GM12872 (cell line): Measurements from ENCODE around the gene GOLGA6L10.

Source experiments
- CTCF ChIP-seq: IDR thresholded peaks from 3 replicates; pipeline ENCODE4 v1.5.1; 2011; ENCODE audit warnings: low read depth, mild to moderate bottlenecking, low read length, moderate library complexity; ENCODE audit not compliant: insufficient read depth

GOLGA6L10 gene

GRCh38 chr15:82317091-82317489, 32.2 kb downstream of the GOLGA6L10 start:
- TF ChIP-seq CTCF: no peak

- TF ChIP-seq CTCF: no peak
These were observed 33.6 kb downstream of the GOLGA6L10 start for GRCh38 chr15:82315519-82316246.

- no peak for TF ChIP-seq CTCF
These were observed 34.3 kb downstream of the GOLGA6L10 start for GRCh38 chr15:82314769-82315518.

- no peak for TF ChIP-seq CTCF
These were observed 35.8 kb downstream of the GOLGA6L10 start for GRCh38 chr15:82313446-82313845.

- TF ChIP-seq CTCF: no peak
These were observed 36.5 kb downstream of the GOLGA6L10 start for GRCh38 chr15:82312586-82313349.

- TF ChIP-seq CTCF: no peak
These were observed 39.5 kb downstream of the GOLGA6L10 start for GRCh38 chr15:82309802-82310201.

- no peak for TF ChIP-seq CTCF
These were observed 41.6 kb downstream of the GOLGA6L10 start for GRCh38 chr15:82307714-82308081.
